HFF-Myc (cell line): ENCODE results near the gene ZNF280A.

Source experiments
- DNase-seq: peaks from one replicate; pipeline ENCODE4 v3.0.0-alpha.2; 2011; ENCODE audit warnings: low read depth; ENCODE audit errors: extremely low read depth
- H3K4me3 ChIP-seq: replicated peaks from 2 replicates; pipeline ENCODE4 v1.5.1; 2011; ENCODE audit warnings: low read depth, mild to moderate bottlenecking, control low read depth, low read length
- CTCF ChIP-seq: IDR thresholded peaks from 2 replicates; pipeline ENCODE4 v1.5.1; 2012; ENCODE audit warnings: mild to moderate bottlenecking, low read depth, low read length, control low read depth; ENCODE audit errors: missing control alignments

ZNF280A gene

GRCh38 chr22:22550789-22551434 lies 30.8 kb upstream of the ZNF280A start:
- DNase-seq = no peak
- no peak for TF ChIP-seq CTCF
- no peak overlapping the region for H3K4me3 ChIP-seq

DNA sequence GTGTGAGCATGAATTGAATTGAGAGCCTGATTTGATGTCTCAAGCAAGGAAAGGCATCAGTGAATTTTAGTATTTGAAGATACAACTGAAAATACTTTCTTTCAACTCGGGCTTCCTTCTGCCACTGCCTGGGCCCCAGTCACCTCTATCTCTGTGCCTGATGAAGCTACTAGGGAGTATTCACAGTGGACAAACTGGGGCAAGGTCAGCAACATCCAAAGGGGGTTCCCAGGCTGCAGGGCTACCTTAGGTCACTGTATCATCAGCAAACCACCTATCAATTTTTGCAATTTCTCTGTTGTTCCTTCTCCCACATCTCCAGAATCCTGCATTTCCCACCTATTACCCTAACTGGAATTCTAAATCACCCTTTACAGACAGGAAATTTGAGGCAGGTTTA lies 28.8 kb upstream of the ZNF280A start:
- no peak overlapping the region for H3K4me3 ChIP-seq
- TF ChIP-seq CTCF = no peak
- no peak for DNase-seq

DNA sequence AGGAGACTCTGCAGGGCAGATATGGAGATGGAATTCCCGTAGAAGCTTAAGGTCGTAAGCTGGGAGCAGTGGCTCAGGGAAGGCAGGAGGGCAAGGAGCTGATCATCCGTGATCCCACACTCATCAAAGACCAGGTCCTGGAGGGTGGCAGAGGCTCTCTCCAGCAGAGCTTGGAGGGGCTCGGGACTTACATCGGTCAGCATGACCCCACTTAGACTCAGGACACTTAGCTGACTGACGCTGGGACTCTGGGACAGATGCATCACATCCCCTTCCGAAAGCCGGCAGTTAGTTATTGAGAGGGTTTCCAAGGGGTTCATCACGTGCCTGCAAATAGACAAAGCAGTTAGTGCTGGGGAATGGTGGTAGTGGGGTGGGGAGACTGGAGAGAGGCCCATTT lies 28.2 kb upstream of the ZNF280A start:
- H3K4me3 ChIP-seq = no peak overlapping the region
- no peak for DNase-seq
- TF ChIP-seq CTCF = no peak

- no peak for DNase-seq
- no peak for TF ChIP-seq CTCF
Observed at GRCh38 chr22:22547692-22548300, 27.7 kb upstream of the ZNF280A start.

GRCh38 chr22:22547226-22547625 lies 27.2 kb upstream of the ZNF280A start:
- TF ChIP-seq CTCF = no peak
- H3K4me3 ChIP-seq = no peak overlapping the region
- DNase-seq = no peak

More at GRCh38 chr22:22547692-22548300, 27.7 kb upstream of the ZNF280A start:
- no peak overlapping the region for H3K4me3 ChIP-seq

DNA sequence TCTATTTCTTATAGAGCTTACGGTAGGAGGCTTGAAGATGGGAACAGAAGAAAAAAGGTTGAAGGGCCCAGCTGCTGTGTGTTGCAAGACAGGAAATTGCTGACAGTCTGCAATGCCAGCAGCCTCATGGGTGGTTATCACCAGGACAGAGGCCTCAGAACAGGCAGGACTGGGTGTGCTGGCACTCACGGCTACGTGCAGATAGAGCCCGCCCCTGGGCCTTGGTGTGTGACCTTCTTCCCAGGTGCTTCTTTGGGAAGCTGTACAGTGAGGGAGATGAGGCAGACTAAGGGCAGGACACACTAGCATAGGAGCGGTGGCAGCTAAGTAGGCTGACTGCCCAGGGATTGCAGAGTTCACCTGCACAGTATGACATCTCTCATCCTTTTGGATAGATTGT lies 26.4 kb upstream of the ZNF280A start:
- DNase-seq = no peak
- no peak for TF ChIP-seq CTCF
- no peak overlapping the region for H3K4me3 ChIP-seq
